Measurements from ENCODE around the gene CABP4. TPM values are rescaled to one million over a fixed set of nuclear protein-coding genes. Genes with fewer than 3 reads are reported as not detected.
A peak's percentile ranks its signal among the peaks of the same experiment; 100 is the strongest.
"Not testable (repeated sequence)": the region's sequence is repeated elsewhere in the genome, so short reads cannot be mapped to it uniquely, and the experiment has no call there.

CABP4 gene
- total and polyA plus RNA-seq, 2 donors = 0.52 to 1.6 TPM

- WGBS = 40% methylated on average over 19 of the region's 19 CpGs
- DNase-seq (ENCODE audit: low read depth in 6 of 9, low spot score in 9 of 9) = peak in 1 of 9 donors; percentile 50
- Histone ChIP-seq H3K9me3 (ENCODE audit: control insufficient read depth in 2 of 2, insufficient read depth in 1 of 2, low read length in 1 of 2) (peaks cover 0 to 9% of the 10 kb centered on the region in 2 donors), H3K36me3 (ENCODE audit: control insufficient read depth in 2 of 2, insufficient read depth in 2 of 2, low read length in 1 of 2) (peaks cover 4 to 11% of the 10 kb centered on the region in 2 donors), H3K4me3 (ENCODE audit: low read length in 2 of 2) (peak overlapping the region; percentile 44 to 71), H3K27me3 (ENCODE audit: control insufficient read depth in 2 of 2, insufficient read depth in 1 of 2, low read length in 1 of 2) (no peaks in the 10 kb centered on the region), H3K27ac (ENCODE audit: low read depth in 1 of 2, low read length in 1 of 2) (peak overlapping the region; percentile 93 to 100), H3K4me1 (ENCODE audit: control insufficient read depth in 2 of 2, insufficient read depth in 2 of 2, low read length in 2 of 2) (peaks cover 17 to 44% of the 10 kb centered on the region in 2 donors)
These were observed 27.2 kb downstream of the CABP4 start for GRCh38 chr11:67482275-67482826.

DNA sequence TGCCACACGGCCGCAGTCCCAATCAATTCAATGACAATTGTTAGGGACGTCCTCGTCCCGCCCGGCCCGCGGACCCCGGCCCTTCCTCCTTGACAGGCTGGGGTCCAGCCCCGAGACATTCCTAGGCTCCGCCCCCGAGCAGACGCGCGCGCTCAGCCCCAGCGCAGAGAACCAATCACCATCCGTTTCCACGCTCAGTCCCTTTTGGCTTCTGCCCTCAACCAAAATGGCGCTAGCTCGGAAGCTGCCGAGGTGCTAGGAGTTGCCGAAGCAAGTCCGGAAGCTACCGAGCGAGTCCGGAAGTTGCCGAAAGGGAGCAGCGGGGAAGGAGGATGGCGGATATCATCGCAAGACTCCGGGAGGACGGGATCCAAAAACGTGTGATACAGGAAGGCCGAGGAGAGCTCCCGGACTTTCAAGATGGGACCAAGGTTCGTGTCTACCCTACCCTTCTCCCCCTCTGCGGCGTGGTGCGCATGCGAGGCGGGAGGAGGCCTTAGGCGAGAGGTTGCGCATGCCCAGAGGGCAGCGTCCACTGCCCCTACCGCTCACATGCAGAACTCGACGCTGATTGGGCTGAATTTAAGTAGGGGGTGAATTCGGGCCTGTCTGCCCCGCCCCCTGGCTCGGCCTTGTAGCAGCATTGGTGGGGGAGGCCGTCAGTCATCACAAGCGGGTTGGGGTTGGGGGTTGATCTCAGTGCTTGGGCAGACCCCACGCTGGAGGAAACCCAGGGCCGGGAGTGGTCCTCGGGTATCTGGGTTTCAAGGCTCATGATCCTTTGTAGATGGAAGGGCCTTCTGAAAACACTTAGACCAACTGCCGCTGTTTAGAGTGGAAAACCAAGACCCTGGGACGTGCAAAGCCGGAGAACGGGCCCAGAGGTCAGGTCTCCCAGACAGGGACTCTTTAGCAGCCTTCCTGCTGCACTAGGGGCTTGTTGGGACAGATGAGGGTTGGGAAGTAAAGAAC lies 28.0 kb downstream of the CABP4 start, which contains the start of gene AIP:
AIP (plus strand) TSS at position 200 of the 972 bp plus-strand sequence; CDS start at position 333, 133 bp downstream.
- DNase-seq (ENCODE audit: low read depth in 6 of 9, low spot score in 9 of 9) = peak; percentile 98 to 100 (median 99)
- peak within 1 kb of the TSS; percentile 44 to 71 for H3K4me3 ChIP-seq (ENCODE audit: low read length in 2 of 2)
- WGBS = 10% methylated on average over 60 of the region's 60 CpGs
- H3K27me3 ChIP-seq (ENCODE audit: control insufficient read depth in 2 of 2, insufficient read depth in 1 of 2, low read length in 1 of 2) = no peaks in the 10 kb centered on the region
- peaks cover 7 to 19% of the 10 kb centered on the region in 2 donors for H3K36me3 ChIP-seq (ENCODE audit: control insufficient read depth in 2 of 2, insufficient read depth in 2 of 2, low read length in 1 of 2)
- peaks cover 17 to 44% of the 10 kb centered on the region in 2 donors for H3K4me1 ChIP-seq (ENCODE audit: control insufficient read depth in 2 of 2, insufficient read depth in 2 of 2, low read length in 2 of 2)
- H3K9me3 ChIP-seq (ENCODE audit: control insufficient read depth in 2 of 2, insufficient read depth in 1 of 2, low read length in 1 of 2) = peaks cover 0 to 9% of the 10 kb centered on the region in 2 donors
- peak within 1 kb of the TSS; percentile 93 to 100 for H3K27ac ChIP-seq (ENCODE audit: low read depth in 1 of 2, low read length in 1 of 2)

GRCh38 chr11:67483831-67484665 lies 28.9 kb downstream of the CABP4 start:
- Histone ChIP-seq H3K36me3 (ENCODE audit: control insufficient read depth in 2 of 2, insufficient read depth in 2 of 2, low read length in 1 of 2) (peaks cover 17 to 28% of the 10 kb centered on the region in 2 donors), H3K27ac (ENCODE audit: low read depth in 1 of 2, low read length in 1 of 2) (peak overlapping the region; percentile 93 to 100), H3K27me3 (ENCODE audit: control insufficient read depth in 2 of 2, insufficient read depth in 1 of 2, low read length in 1 of 2) (no peaks in the 10 kb centered on the region), H3K4me1 (ENCODE audit: control insufficient read depth in 2 of 2, insufficient read depth in 2 of 2, low read length in 2 of 2) (peaks cover 17 to 45% of the 10 kb centered on the region in 2 donors), H3K4me3 (ENCODE audit: low read length in 2 of 2) (peak overlapping the region; percentile 44 to 71), H3K9me3 (ENCODE audit: control insufficient read depth in 2 of 2, insufficient read depth in 1 of 2, low read length in 1 of 2) (peaks cover 0 to 9% of the 10 kb centered on the region in 2 donors)
- DNase-seq (ENCODE audit: low read depth in 6 of 9, low spot score in 9 of 9) = peak in 4 of 9 donors; percentile 67 to 91 (median 74)
- 34% methylated on average over 16 of the region's 16 CpGs for WGBS

DNA sequence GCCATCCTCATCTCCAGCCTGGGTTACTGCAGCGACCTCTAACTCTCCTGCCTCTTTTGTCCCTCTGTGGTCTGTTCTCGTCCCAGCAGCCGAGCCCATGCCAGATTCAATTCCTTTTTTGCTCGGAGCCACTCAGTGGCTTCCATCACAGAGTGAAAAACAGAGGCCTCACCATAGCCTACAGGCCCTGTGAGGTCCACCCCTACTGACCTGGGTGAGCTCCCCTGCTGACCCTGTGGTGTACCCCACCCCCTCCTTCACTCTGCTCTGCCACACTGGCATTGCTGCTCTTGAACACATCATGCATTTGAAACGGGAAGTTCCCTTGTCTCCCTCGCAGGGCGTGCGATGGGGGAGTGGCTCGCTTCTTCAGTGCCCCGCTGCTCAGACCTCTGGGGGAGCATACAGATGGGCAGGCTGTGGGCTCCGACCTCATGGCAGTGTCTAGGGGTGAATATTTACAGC lies 29.7 kb downstream of the CABP4 start:
- peaks cover 25 to 36% of the 10 kb centered on the region in 2 donors for H3K36me3 ChIP-seq (ENCODE audit: control insufficient read depth in 2 of 2, insufficient read depth in 2 of 2, low read length in 1 of 2)
- 27% methylated on average over 11 of the region's 11 CpGs for whole genome bisulfite sequencing
- no peaks in the 10 kb centered on the region for H3K27me3 ChIP-seq (ENCODE audit: control insufficient read depth in 2 of 2, insufficient read depth in 1 of 2, low read length in 1 of 2)
- H3K27ac ChIP-seq (ENCODE audit: low read depth in 1 of 2, low read length in 1 of 2) = peak overlapping the region; percentile 93 to 100
- peak overlapping the region; percentile 44 to 71 for H3K4me3 ChIP-seq (ENCODE audit: low read length in 2 of 2)
- H3K9me3 ChIP-seq (ENCODE audit: control insufficient read depth in 2 of 2, insufficient read depth in 1 of 2, low read length in 1 of 2) = peaks cover 0 to 9% of the 10 kb centered on the region in 2 donors
- peak in 2 of 9 donors; percentile 55 to 75 for DNase-seq (ENCODE audit: low read depth in 6 of 9, low spot score in 9 of 9)
- H3K4me1 ChIP-seq (ENCODE audit: control insufficient read depth in 2 of 2, insufficient read depth in 2 of 2, low read length in 2 of 2) = peaks cover 17 to 53% of the 10 kb centered on the region in 2 donors

GRCh38 chr11:67485873-67486361 lies 30.8 kb downstream of the CABP4 start:
- H3K4me3 ChIP-seq (ENCODE audit: low read length in 2 of 2); H3K9me3 ChIP-seq (ENCODE audit: control insufficient read depth in 2 of 2, insufficient read depth in 1 of 2, low read length in 1 of 2); H3K27me3 ChIP-seq (ENCODE audit: control insufficient read depth in 2 of 2, insufficient read depth in 1 of 2, low read length in 1 of 2): not testable (repeated sequence)
- Histone ChIP-seq H3K27ac (ENCODE audit: low read depth in 1 of 2, low read length in 1 of 2) (peak overlapping the region; percentile 51 to 70), H3K36me3 (ENCODE audit: control insufficient read depth in 2 of 2, insufficient read depth in 2 of 2, low read length in 1 of 2) (peaks cover 36 to 47% of the 10 kb centered on the region in 2 donors), H3K4me1 (ENCODE audit: control insufficient read depth in 2 of 2, insufficient read depth in 2 of 2, low read length in 2 of 2) (peaks cover 17 to 53% of the 10 kb centered on the region in 2 donors)
- 75% methylated on average over 7 of the region's 7 CpGs for WGBS
- DNase-seq (ENCODE audit: low read depth in 6 of 9, low spot score in 9 of 9) = peak in 2 of 9 donors; percentile 40 to 63

DNA sequence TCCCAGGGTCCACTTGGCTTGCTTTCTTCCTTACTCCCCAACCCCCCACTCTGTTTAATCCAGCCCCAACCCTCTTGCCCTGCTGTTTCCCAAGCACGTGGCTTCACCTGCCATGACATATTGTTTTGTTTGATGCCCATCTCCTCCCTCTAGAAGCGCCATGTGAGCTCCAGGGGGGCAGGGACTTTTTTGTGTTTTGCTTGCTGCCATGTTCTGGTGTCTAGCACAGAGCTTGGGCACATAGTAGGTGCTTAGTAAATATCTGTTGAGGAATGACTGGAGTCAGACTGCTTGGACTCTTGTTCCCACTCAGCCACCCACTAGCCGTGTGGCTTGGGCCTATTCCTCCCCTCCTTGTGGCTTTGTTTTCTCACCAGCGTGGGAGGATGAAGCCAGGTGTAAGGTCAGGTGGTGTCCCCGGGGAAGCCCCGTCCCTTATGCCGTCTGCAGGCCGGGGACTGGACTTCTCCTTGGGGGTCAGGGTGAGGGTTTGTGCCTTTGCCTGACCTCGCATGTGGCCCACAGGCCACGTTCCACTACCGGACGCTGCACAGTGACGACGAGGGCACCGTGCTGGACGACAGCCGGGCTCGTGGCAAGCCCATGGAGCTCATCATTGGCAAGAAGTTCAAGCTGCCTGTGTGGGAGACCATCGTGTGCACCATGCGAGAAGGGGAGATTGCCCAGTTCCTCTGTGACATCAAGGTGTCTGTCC lies 31.5 kb downstream of the CABP4 start:
- Histone ChIP-seq H3K4me1 (ENCODE audit: control insufficient read depth in 2 of 2, insufficient read depth in 2 of 2, low read length in 2 of 2) (peaks cover 17 to 53% of the 10 kb centered on the region in 2 donors), H3K27ac (ENCODE audit: low read depth in 1 of 2, low read length in 1 of 2) (peak overlapping the region; percentile 1 to 70), H3K9me3 (ENCODE audit: control insufficient read depth in 2 of 2, insufficient read depth in 1 of 2, low read length in 1 of 2) (peaks cover 0 to 9% of the 10 kb centered on the region in 2 donors), H3K36me3 (ENCODE audit: control insufficient read depth in 2 of 2, insufficient read depth in 2 of 2, low read length in 1 of 2) (peaks cover 43 to 54% of the 10 kb centered on the region in 2 donors), H3K4me3 (ENCODE audit: low read length in 2 of 2) (no peak overlapping the region), H3K27me3 (ENCODE audit: control insufficient read depth in 2 of 2, insufficient read depth in 1 of 2, low read length in 1 of 2) (no peaks in the 10 kb centered on the region)
- WGBS = 87% methylated on average over 20 of the region's 20 CpGs
- DNase-seq (ENCODE audit: low read depth in 6 of 9, low spot score in 9 of 9) = no peak

GRCh38 chr11:67489203-67489884 lies 34.2 kb downstream of the CABP4 start:
- H3K4me1 ChIP-seq (ENCODE audit: control insufficient read depth in 2 of 2, insufficient read depth in 2 of 2, low read length in 2 of 2) = peaks cover 13 to 34% of the 10 kb centered on the region in 2 donors
- H3K9me3 ChIP-seq (ENCODE audit: control insufficient read depth in 2 of 2, insufficient read depth in 1 of 2, low read length in 1 of 2) = no peaks in the 10 kb centered on the region
- H3K4me3 ChIP-seq (ENCODE audit: low read length in 2 of 2) = no peak overlapping the region
- H3K36me3 ChIP-seq (ENCODE audit: control insufficient read depth in 2 of 2, insufficient read depth in 2 of 2, low read length in 1 of 2) = peaks cover 70 to 78% of the 10 kb centered on the region in 2 donors
- no peak for DNase-seq (ENCODE audit: low read depth in 6 of 9, low spot score in 9 of 9)
- no peak overlapping the region for H3K27ac ChIP-seq (ENCODE audit: low read depth in 1 of 2, low read length in 1 of 2)
- H3K27me3 ChIP-seq (ENCODE audit: control insufficient read depth in 2 of 2, insufficient read depth in 1 of 2, low read length in 1 of 2) = no peaks in the 10 kb centered on the region
- 97% methylated on average over 25 of the region's 25 CpGs for WGBS
